22Rv1 (cell line): ENCODE results near the gene STOM.

Source experiments
- ZFX ChIP-seq: fragments of 450-650 bp; IDR thresholded peaks from 2 replicates; pipeline ENCODE4 v1.6.1; 2017; ENCODE audit warnings: antibody characterized with exemption, borderline replicate concordance
- TF ChIP-seq, protein P1 (sequence below): fragments of 450-650 bp; IDR thresholded peaks from 2 replicates; pipeline ENCODE4 v1.5.1; 2017; ENCODE audit warnings: mild to moderate bottlenecking

DNA sequence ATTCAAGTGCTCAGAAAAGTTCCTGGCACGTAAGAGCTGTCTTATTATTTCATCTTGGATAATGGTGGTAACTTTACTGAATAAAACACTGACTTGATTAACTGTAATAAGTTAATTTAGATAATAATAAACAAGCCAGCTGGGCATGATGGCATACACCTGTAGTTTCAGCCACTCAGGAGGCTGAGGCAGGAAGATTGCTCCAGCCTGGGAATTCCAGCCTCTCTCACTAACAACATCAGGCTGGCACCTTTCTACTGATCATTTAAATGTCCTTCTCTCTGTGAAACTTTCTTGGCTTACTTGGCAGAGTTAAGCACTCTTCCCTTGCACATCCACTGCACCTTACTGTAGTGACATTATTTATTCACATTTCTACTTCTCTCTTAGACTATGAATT, 20.0 kb downstream of the STOM start:
- TF ChIP-seq, protein P1, sequence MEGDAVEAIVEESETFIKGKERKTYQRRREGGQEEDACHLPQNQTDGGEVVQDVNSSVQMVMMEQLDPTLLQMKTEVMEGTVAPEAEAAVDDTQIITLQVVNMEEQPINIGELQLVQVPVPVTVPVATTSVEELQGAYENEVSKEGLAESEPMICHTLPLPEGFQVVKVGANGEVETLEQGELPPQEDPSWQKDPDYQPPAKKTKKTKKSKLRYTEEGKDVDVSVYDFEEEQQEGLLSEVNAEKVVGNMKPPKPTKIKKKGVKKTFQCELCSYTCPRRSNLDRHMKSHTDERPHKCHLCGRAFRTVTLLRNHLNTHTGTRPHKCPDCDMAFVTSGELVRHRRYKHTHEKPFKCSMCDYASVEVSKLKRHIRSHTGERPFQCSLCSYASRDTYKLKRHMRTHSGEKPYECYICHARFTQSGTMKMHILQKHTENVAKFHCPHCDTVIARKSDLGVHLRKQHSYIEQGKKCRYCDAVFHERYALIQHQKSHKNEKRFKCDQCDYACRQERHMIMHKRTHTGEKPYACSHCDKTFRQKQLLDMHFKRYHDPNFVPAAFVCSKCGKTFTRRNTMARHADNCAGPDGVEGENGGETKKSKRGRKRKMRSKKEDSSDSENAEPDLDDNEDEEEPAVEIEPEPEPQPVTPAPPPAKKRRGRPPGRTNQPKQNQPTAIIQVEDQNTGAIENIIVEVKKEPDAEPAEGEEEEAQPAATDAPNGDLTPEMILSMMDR: no peak
- no peak for TF ChIP-seq ZFX
